HepG2 (cell line): ENCODE results near the gene TWNK. TPM values are rescaled to one million over a fixed set of nuclear protein-coding genes. Genes with fewer than 3 reads are reported as not detected.

Experiments used
- ELF4 ChIP-seq: sonication (generic); formaldehyde crosslinking; IDR thresholded peaks from 2 replicates; pipeline ENCODE4 v1.5.0; 2020; ENCODE audit warnings: missing genetic modification reagents, mild to moderate bottlenecking, moderate library complexity, borderline replicate concordance
- FOXK2 ChIP-seq: fragments of 450-650 bp; IDR thresholded peaks from 2 replicates; pipeline ENCODE4 v1.6.1; 2016
- MLLT10 ChIP-seq: sonication (generic); formaldehyde crosslinking; IDR thresholded peaks from 2 replicates; pipeline ENCODE4 v1.4.0; 2020; ENCODE audit warnings: missing genetic modification reagents
- MTF1 ChIP-seq: sonication (generic); formaldehyde crosslinking; IDR thresholded peaks from 2 replicates; pipeline ENCODE4 v1.5.0; 2020; ENCODE audit warnings: missing genetic modification reagents
- NFE2 ChIP-seq: sonication (generic); formaldehyde crosslinking; IDR thresholded peaks from 2 replicates; pipeline ENCODE4 v1.4.0; 2020; ENCODE audit warnings: missing genetic modification reagents
- PPARG ChIP-seq: conservative IDR thresholded peaks from 2 replicates; pipeline ENCODE4 v1.6.1; 2016; ENCODE audit warnings: missing biosample characterization, missing genetic modification reagents
- RORA ChIP-seq: sonication (generic); formaldehyde crosslinking; IDR thresholded peaks from 2 replicates; pipeline ENCODE4 v1.5.0; 2020; ENCODE audit warnings: mild to moderate bottlenecking, missing genetic modification reagents, moderate library complexity
- RXRB ChIP-seq: IDR thresholded peaks from 2 replicates; pipeline ENCODE4 v1.6.1; 2016; ENCODE audit warnings: borderline replicate concordance, missing genetic modification reagents, missing compliant biosample characterization
- SAFB2 ChIP-seq: sonication (generic); formaldehyde crosslinking; IDR thresholded peaks from 2 replicates; pipeline ENCODE4 v1.5.1; 2020; ENCODE audit warnings: missing genetic modification reagents, low read depth, mild to moderate bottlenecking, borderline replicate concordance
- SRSF1 ChIP-seq: fragments of 200-400 bp; formaldehyde crosslinking; optimal IDR thresholded peaks from 2 replicates; pipeline ENCODE3; 2017; ENCODE audit warnings: mild to moderate bottlenecking, low read depth, low read length, moderate library complexity
- THYN1 ChIP-seq: sonication (generic); formaldehyde crosslinking; IDR thresholded peaks from 2 replicates; pipeline ENCODE4 v1.8.1; 2023; ENCODE audit warnings: low read depth, mild to moderate bottlenecking, moderate library complexity, missing genetic modification reagents, borderline replicate concordance
- ZNF136 ChIP-seq: sonication (generic); formaldehyde crosslinking; IDR thresholded peaks from 2 replicates; pipeline ENCODE4 v1.8.1; 2022; ENCODE audit warnings: low read depth, mild to moderate bottlenecking, moderate library complexity, missing genetic modification reagents
- ZNF503 ChIP-seq: sonication (generic); formaldehyde crosslinking; IDR thresholded peaks from 2 replicates; pipeline ENCODE4 v1.4.0; 2020; ENCODE audit warnings: missing genetic modification reagents
- ZNF761 ChIP-seq: sonication (generic); formaldehyde crosslinking; conservative IDR thresholded peaks from 2 replicates; pipeline ENCODE4 v1.4.0; 2020; ENCODE audit warnings: mild to moderate bottlenecking, missing genetic modification reagents
- ZNF790 ChIP-seq: sonication (generic); formaldehyde crosslinking; IDR thresholded peaks from 2 replicates; pipeline ENCODE4 v1.8.0; 2022; ENCODE audit warnings: missing genetic modification reagents, mild to moderate bottlenecking, borderline replicate concordance
- polyA plus RNA-seq, 8 experiments: library from polyadenylated mRNA; depleted of rRNA in 3 of 8; stranded (reverse) in 7 of 8; unstranded in 1 of 8; fragments of >200 nt; fragmentation: Illumina TruSeq in 4 of 8; extraction: Trizol in 4 of 8; gene quantifications; 2 replicates each; pipeline versions ENCODE4 v1.2.1 to v1.2.3, GENCODE V29; 2011 to 2016; ENCODE audit warnings: low read depth in 4 of 8, missing spikeins in 1 of 8, mixed read lengths in 1 of 8; ENCODE audit not compliant: insufficient read depth in 1 of 8
- total RNA-seq, 5 experiments: library from RNA; depleted of rRNA; stranded (reverse); fragments of >200 nt; fragmentation: Illumina TruSeq; extraction: Trizol; gene quantifications; 2 replicates each; pipeline ENCODE4 v1.2.3, GENCODE V29; 2016; ENCODE audit warnings: low read depth in 1 of 5
- TF ChIP-seq, protein P1 (sequence below): sonication (generic); formaldehyde crosslinking; IDR thresholded peaks from 2 replicates; pipeline ENCODE4 v1.5.1; 2020; ENCODE audit warnings: mild to moderate bottlenecking, missing genetic modification reagents, borderline replicate concordance
- TF ChIP-seq, protein P2 (sequence below): sonication (generic); formaldehyde crosslinking; IDR thresholded peaks from 2 replicates; pipeline ENCODE4 v1.5.0; 2020; ENCODE audit warnings: missing genetic modification reagents
- TF ChIP-seq, protein P3 (sequence below): IDR thresholded peaks from 2 replicates; pipeline ENCODE4 v1.6.1; 2016; ENCODE audit warnings: missing compliant biosample characterization, missing genetic modification reagents, borderline replicate concordance

Gene TWNK
- total and polyA plus RNA-seq, 2 of the 13 experiments (the other 11 are each of a cell fraction or from before 2014, with no cell fraction given), result 10.7 to 16.5 TPM

- TF ChIP-seq ELF4 (CRISPR knock-in tag) (no peak), PPARG (CRISPR knock-in tag) (no peak), RXRB (CRISPR knock-in tag) (peak; percentile 23), THYN1 (CRISPR knock-in tag) (no peak), SRSF1 (peak; percentile 53), FOXK2 (no peak), RORA (CRISPR knock-in tag) (no peak), MLLT10 (CRISPR knock-in tag) (no peak), ZNF790 (CRISPR knock-in tag) (peak; percentile 85; the same call in 1 of the 2 replicates), ZNF503 (CRISPR knock-in tag) (0 out of 2 replicates have a peak, but pooled peaks have one; percentile 33), MTF1 (CRISPR knock-in tag) (no peak), SAFB2 (CRISPR knock-in tag) (no peak), ZNF761 (no peak), NFE2 (CRISPR knock-in tag) (no peak), ZNF136 (CRISPR knock-in tag) (no peak)
- TF ChIP-seq, protein P1, sequence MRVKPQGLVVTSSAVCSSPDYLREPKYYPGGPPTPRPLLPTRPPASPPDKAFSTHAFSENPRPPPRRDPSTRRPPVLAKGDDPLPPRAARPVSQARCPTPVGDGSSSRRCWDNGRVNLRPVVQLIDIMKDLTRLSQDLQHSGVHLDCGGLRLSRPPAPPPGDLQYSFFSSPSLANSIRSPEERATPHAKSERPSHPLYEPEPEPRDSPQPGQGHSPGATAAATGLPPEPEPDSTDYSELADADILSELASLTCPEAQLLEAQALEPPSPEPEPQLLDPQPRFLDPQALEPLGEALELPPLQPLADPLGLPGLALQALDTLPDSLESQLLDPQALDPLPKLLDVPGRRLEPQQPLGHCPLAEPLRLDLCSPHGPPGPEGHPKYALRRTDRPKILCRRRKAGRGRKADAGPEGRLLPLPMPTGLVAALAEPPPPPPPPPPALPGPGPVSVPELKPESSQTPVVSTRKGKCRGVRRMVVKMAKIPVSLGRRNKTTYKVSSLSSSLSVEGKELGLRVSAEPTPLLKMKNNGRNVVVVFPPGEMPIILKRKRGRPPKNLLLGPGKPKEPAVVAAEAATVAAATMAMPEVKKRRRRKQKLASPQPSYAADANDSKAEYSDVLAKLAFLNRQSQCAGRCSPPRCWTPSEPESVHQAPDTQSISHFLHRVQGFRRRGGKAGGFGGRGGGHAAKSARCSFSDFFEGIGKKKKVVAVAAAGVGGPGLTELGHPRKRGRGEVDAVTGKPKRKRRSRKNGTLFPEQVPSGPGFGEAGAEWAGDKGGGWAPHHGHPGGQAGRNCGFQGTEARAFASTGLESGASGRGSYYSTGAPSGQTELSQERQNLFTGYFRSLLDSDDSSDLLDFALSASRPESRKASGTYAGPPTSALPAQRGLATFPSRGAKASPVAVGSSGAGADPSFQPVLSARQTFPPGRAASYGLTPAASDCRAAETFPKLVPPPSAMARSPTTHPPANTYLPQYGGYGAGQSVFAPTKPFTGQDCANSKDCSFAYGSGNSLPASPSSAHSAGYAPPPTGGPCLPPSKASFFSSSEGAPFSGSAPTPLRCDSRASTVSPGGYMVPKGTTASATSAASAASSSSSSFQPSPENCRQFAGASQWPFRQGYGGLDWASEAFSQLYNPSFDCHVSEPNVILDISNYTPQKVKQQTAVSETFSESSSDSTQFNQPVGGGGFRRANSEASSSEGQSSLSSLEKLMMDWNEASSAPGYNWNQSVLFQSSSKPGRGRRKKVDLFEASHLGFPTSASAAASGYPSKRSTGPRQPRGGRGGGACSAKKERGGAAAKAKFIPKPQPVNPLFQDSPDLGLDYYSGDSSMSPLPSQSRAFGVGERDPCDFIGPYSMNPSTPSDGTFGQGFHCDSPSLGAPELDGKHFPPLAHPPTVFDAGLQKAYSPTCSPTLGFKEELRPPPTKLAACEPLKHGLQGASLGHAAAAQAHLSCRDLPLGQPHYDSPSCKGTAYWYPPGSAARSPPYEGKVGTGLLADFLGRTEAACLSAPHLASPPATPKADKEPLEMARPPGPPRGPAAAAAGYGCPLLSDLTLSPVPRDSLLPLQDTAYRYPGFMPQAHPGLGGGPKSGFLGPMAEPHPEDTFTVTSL (CRISPR knock-in tag), result no peak
- TF ChIP-seq, protein P2, sequence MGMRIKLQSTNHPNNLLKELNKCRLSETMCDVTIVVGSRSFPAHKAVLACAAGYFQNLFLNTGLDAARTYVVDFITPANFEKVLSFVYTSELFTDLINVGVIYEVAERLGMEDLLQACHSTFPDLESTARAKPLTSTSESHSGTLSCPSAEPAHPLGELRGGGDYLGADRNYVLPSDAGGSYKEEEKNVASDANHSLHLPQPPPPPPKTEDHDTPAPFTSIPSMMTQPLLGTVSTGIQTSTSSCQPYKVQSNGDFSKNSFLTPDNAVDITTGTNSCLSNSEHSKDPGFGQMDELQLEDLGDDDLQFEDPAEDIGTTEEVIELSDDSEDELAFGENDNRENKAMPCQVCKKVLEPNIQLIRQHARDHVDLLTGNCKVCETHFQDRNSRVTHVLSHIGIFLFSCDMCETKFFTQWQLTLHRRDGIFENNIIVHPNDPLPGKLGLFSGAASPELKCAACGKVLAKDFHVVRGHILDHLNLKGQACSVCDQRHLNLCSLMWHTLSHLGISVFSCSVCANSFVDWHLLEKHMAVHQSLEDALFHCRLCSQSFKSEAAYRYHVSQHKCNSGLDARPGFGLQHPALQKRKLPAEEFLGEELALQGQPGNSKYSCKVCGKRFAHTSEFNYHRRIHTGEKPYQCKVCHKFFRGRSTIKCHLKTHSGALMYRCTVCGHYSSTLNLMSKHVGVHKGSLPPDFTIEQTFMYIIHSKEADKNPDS (CRISPR knock-in tag), result peak; percentile 79; the same call in 1 of the 2 replicates
- TF ChIP-seq, protein P3, sequence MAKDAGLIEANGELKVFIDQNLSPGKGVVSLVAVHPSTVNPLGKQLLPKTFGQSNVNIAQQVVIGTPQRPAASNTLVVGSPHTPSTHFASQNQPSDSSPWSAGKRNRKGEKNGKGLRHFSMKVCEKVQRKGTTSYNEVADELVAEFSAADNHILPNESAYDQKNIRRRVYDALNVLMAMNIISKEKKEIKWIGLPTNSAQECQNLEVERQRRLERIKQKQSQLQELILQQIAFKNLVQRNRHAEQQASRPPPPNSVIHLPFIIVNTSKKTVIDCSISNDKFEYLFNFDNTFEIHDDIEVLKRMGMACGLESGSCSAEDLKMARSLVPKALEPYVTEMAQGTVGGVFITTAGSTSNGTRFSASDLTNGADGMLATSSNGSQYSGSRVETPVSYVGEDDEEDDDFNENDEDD (CRISPR knock-in tag), result no peak
These were observed 17.9 kb upstream of the TWNK start, which contains the start of gene SEMA4G (continued) for GRCh38 chr10:100969187-100970075.
